Thoracic aorta (tissue), 2 donors: Measurements from ENCODE around the gene SCGB1C1. TPM values are rescaled to one million over a fixed set of nuclear protein-coding genes. Genes with fewer than 3 reads are reported as not detected.
"Not testable (repeated sequence)": the region's sequence is repeated elsewhere in the genome, so short reads cannot be mapped to it uniquely, and the experiment has no call there.

Experiments
- ATAC-seq: fragments of 150-250 bp; one replicate; pipeline ENCODE4 v1.8.0; 2017; ENCODE audit warnings: low read depth; ENCODE audit not compliant: insufficient number of reproducible peaks, low FRiP score
- DNase-seq: peaks from one replicate; pipeline ENCODE4 v3.0.0-alpha.2; 2020; ENCODE audit warnings: low spot score
- H3K27ac ChIP-seq, 2 donors: fragments of 200-600 bp; sonication (generic); 1 replicate in 1 of 2; 2 replicates in 1 of 2; pipeline ENCODE4 v1.5.1; 2016; ENCODE audit warnings: mild to moderate bottlenecking in 2 of 2, moderate library complexity in 2 of 2
- H3K27me3 ChIP-seq: fragments of 200-600 bp; sonication (generic); replicated peaks from 2 replicates; pipeline ENCODE4 v1.6.0; 2016; ENCODE audit warnings: mild to moderate bottlenecking; ENCODE audit not compliant: insufficient read depth
- H3K36me3 ChIP-seq: fragments of 200-600 bp; sonication (generic); one replicate; pipeline ENCODE4 v1.5.1; 2016
- H3K4me1 ChIP-seq, 2 donors: fragments of 200-600 bp; sonication (generic); 1 replicate in 1 of 2; 2 replicates in 1 of 2; pipeline versions ENCODE4 v1.5.1 to v1.6.0; 2016; ENCODE audit warnings: low read depth in 2 of 2, mild to moderate bottlenecking in 1 of 2; ENCODE audit not compliant: control insufficient read depth in 1 of 2
- H3K4me3 ChIP-seq: fragments of 200-600 bp; sonication (generic); 2 replicates; pipeline ENCODE4 v1.5.1; 2016; ENCODE audit warnings: mild to moderate bottlenecking
- H3K9me3 ChIP-seq: fragments of 200-600 bp; sonication (generic); 2 replicates; pipeline ENCODE4 v1.5.1; 2016
- CTCF ChIP-seq: fragments of 200-600 bp; sonication (generic); IDR thresholded peaks from one replicate; pipeline ENCODE4 v1.5.1; 2019; ENCODE audit warnings: antibody characterized with exemption
- total RNA-seq, 2 donors: library from RNA; depleted of rRNA; stranded (reverse); fragments of >200 nt; gene quantifications; one replicate each; pipeline versions ENCODE4 v1.1.0 to v1.2.3, GENCODE V29; 2016

SCGB1C1 gene
- total RNA-seq, 2 donors from 2014 or later = not detected

GRCh38 chr11:214083-214482, 21.2 kb downstream of the SCGB1C1 start:
- Histone ChIP-seq H3K27ac (no peak overlapping the region), H3K36me3 (peaks cover 59% of the 10 kb centered on the region), H3K4me3 (no peak overlapping the region), H3K4me1 (peaks cover 18 to 29% of the 10 kb centered on the region in 2 donors), H3K9me3 (no peaks in the 10 kb centered on the region), H3K27me3 (no peaks in the 10 kb centered on the region)
- ATAC-seq (no peak), DNase-seq (no peak)
- TF ChIP-seq CTCF = no peak

- DNase-seq (no peak), ATAC-seq (no peak)
- H3K4me3 ChIP-seq = no peak overlapping the region
- H3K27ac ChIP-seq = no peak overlapping the region
- H3K27me3 ChIP-seq = no peaks in the 10 kb centered on the region
- H3K4me1 ChIP-seq = peaks cover 4 to 14% of the 10 kb centered on the region in 2 donors
- peaks cover 55% of the 10 kb centered on the region for H3K36me3 ChIP-seq
- no peak for TF ChIP-seq CTCF
- no peaks in the 10 kb centered on the region for H3K9me3 ChIP-seq
Measured at GRCh38 chr11:215581-216037, 22.7 kb downstream of the SCGB1C1 start.

GRCh38 chr11:216081-216974, 23.4 kb downstream of the SCGB1C1 start:
- H3K4me3 ChIP-seq = no peak overlapping the region
- TF ChIP-seq CTCF = no peak
- H3K9me3 ChIP-seq = no peaks in the 10 kb centered on the region
- DNase-seq = no peak
- no peaks in the 10 kb centered on the region for H3K27me3 ChIP-seq
- H3K27ac ChIP-seq = no peak overlapping the region
- H3K4me1 ChIP-seq = peaks cover 0 to 6% of the 10 kb centered on the region in 2 donors
- ATAC-seq = no peak
- peaks cover 48% of the 10 kb centered on the region for H3K36me3 ChIP-seq

GRCh38 chr11:217704-218103, 24.8 kb downstream of the SCGB1C1 start:
- Histone ChIP-seq H3K4me3 (no peak overlapping the region), H3K27ac (no peak overlapping the region), H3K27me3 (no peaks in the 10 kb centered on the region), H3K36me3 (peaks cover 34% of the 10 kb centered on the region), H3K4me1 (no peaks in the 10 kb centered on the region), H3K9me3 (no peaks in the 10 kb centered on the region)
- no peak for DNase-seq
- TF ChIP-seq CTCF = no peak
- ATAC-seq = no peak

- H3K4me1 ChIP-seq = no peaks in the 10 kb centered on the region
- H3K9me3 ChIP-seq = no peaks in the 10 kb centered on the region
- H3K4me3 ChIP-seq = no peak overlapping the region
- ATAC-seq = no peak
- H3K36me3 ChIP-seq = peaks cover 23% of the 10 kb centered on the region
- no peaks in the 10 kb centered on the region for H3K27me3 ChIP-seq
- no peak for DNase-seq
- no peak for TF ChIP-seq CTCF
- H3K27ac ChIP-seq = no peak overlapping the region
Measured at GRCh38 chr11:218815-219593, 26.1 kb downstream of the SCGB1C1 start.

GRCh38 chr11:220641-221215, 27.9 kb downstream of the SCGB1C1 start:
- H3K9me3 ChIP-seq, H3K27ac ChIP-seq, DNase-seq, H3K27me3 ChIP-seq, ATAC-seq, H3K36me3 ChIP-seq, H3K4me3 ChIP-seq, H3K4me1 ChIP-seq: not testable (repeated sequence)
